Eye (tissue), 1 donor: Measurements from ENCODE around the gene NTS.

Experiments
- DNase-seq: peaks from one replicate; pipeline ENCODE4 v3.0.0-alpha.2; 2015

NTS gene

GRCh38 chr12:85923767-85924331 is 49.8 kb downstream of the NTS start:
- peak; percentile 59 for DNase-seq

DNA sequence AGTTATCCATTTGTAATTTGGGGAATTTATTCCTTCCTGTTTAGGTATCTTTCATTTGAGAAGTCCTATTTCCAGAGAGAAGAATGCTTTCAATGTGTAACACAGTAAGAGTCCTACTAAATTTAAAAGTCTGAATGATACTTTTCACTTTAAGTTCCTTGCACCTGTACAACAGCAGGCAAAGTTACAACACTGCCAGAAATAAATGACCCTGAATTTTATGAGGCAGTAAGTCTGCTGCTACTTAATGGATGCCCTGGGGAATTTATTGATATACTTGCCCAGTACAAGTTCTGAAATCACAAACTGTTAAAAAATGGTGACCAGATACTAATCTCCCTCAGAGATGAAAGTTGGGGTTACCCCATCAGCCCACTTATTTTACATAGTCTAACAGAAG is 53.1 kb downstream of the NTS start:
- no peak for DNase-seq
